HCT116 (cell line): ENCODE results near the gene CSK. TPM values are rescaled to one million over a fixed set of nuclear protein-coding genes. Genes with fewer than 3 reads are reported as not detected.

Source experiments
- ATAC-seq: fragments of 200-7000 bp; cut with Tn5 transposase; 2 replicates; pipeline ENCODE4 v1.9.1; 2020; ENCODE audit warnings: mild to moderate bottlenecking, moderate library complexity
- Bru-seq: library from RNA; stranded (reverse); fragments of 400-500 nt; gene quantifications from one replicate; lab custom pipeline; 2021; lab: Mats Ljungman, UMichigan
- BruChase-seq, 2 experiments: library from RNA; stranded (reverse); fragments of 400-500 nt; gene quantifications; one replicate each; lab custom pipeline; 2021; lab: Mats Ljungman, UMichigan
- BruUV-seq: library from RNA; stranded (reverse); fragments of 400-500 nt; replicated peaks from 2 replicates; lab custom pipeline; 2021; lab: Mats Ljungman, UMichigan
- CTCF ChIA-PET: fragments of 300-600 bp; sonication (Branson Sonifier 250); formaldehyde crosslinking; loops from one replicate; lab custom pipeline; 2021; ENCODE audit warnings: antibody characterized with exemption; lab: Charles Lee
- POLR2A ChIA-PET: fragments of 300-600, 350-600 bp; sonication (Branson Sonifier 250); formaldehyde crosslinking; loops from one replicate; lab custom pipeline; 2021; ENCODE audit warnings: antibody characterized with exemption; lab: Charles Lee
- RAD21 ChIA-PET, 2 experiments: fragments of 300-600 bp; sonication (Branson Sonifier 250); formaldehyde crosslinking; loops; one replicate each; lab custom pipeline; 2023; ENCODE audit warnings: low total read pairs in 2 of 2; ENCODE audit not compliant: uncharacterized antibody in 2 of 2, unreplicated experiment in 2 of 2, low non-redundant PET in 1 of 2; lab: Charles Lee
- DNase-seq: peaks from one replicate; pipeline ENCODE4 v3.0.0-alpha.2; 2010; ENCODE audit warnings: low read depth, low spot score
- H2AFZ ChIP-seq: fragments of 200-600 bp; shearing (Covaris generic), sonication (generic); 2 replicates; pipeline ENCODE4 v1.6.1; 2017; ENCODE audit warnings: low read depth, mixed run types, mixed read lengths, antibody characterized with exemption, low read length; ENCODE audit not compliant: poor library complexity, severe bottlenecking
- H3K27ac ChIP-seq: 2 replicates; pipeline ENCODE4 v1.5.1; 2012; ENCODE audit warnings: low read depth, low read length
- H3K27me3 ChIP-seq: fragments of 200-600 bp; sonication (generic); 2 replicates; pipeline ENCODE4 v1.6.1; 2016; ENCODE audit warnings: mixed run types, low read length, mixed read lengths; ENCODE audit not compliant: insufficient read depth
- H3K36me3 ChIP-seq, 2 experiments: fragments of 200-500 bp in 1 of 2; fragments of 200-600 bp in 1 of 2; sonication (Bioruptor generic) in 1 of 2; sonication (generic) in 1 of 2; 2 replicates each; pipeline versions ENCODE4 v1.5.1 to v1.6.1; 2014 to 2016; ENCODE audit warnings: low read length in 2 of 2, inconsistent platforms in 1 of 2, mixed read lengths in 1 of 2, mixed run types in 1 of 2; ENCODE audit not compliant: insufficient read depth in 2 of 2, control insufficient read depth in 1 of 2
- H3K4me1 ChIP-seq, 2 experiments: fragments of 200-600 bp in 1 of 2; sonication (generic) in 1 of 2; 2 replicates each; pipeline versions ENCODE4 v1.5.1 to v1.6.1; 2012 to 2017; ENCODE audit warnings: low read length in 2 of 2, inconsistent platforms in 1 of 2, mild to moderate bottlenecking in 1 of 2, mixed read lengths in 1 of 2, mixed run types in 1 of 2, moderate library complexity in 1 of 2; ENCODE audit not compliant: insufficient read depth in 2 of 2, control insufficient read depth in 1 of 2
- H3K4me2 ChIP-seq: fragments of 200-600 bp; sonication (generic); 2 replicates; pipeline ENCODE4 v1.6.1; 2017; ENCODE audit warnings: mixed run types, low read length, mixed read lengths
- H3K4me3 ChIP-seq, 2 experiments: fragments of 200-600 bp in 1 of 2; sonication (generic) in 1 of 2; replicated peaks in 1 of 2; 2 replicates each; pipeline ENCODE4 v1.5.1; 2011 to 2016; ENCODE audit warnings: low read length in 2 of 2, control low read depth in 1 of 2, low read depth in 1 of 2, mild to moderate bottlenecking in 1 of 2, mixed read lengths in 1 of 2, mixed run types in 1 of 2
- H3K79me2 ChIP-seq: fragments of 200-600 bp; sonication (generic); 2 replicates; pipeline ENCODE4 v1.6.1; 2017; ENCODE audit warnings: mild to moderate bottlenecking, mixed run types, low read length, moderate library complexity, mixed read lengths; ENCODE audit not compliant: insufficient read depth
- H3K9ac ChIP-seq: fragments of 200-600 bp; sonication (generic); 2 replicates; pipeline ENCODE4 v1.6.1; 2016; ENCODE audit warnings: low read length, mixed read lengths
- H3K9me2 ChIP-seq: fragments of 200-600 bp; sonication (generic), shearing (Covaris generic); 2 replicates; pipeline ENCODE4 v1.6.1; 2017; ENCODE audit warnings: mixed run types, mild to moderate bottlenecking, moderate library complexity; ENCODE audit not compliant: insufficient read depth
- H3K9me3 ChIP-seq, 2 experiments: fragments of 200-500 bp in 1 of 2; fragments of 200-600 bp in 1 of 2; sonication (Bioruptor generic) in 1 of 2; sonication (generic) in 1 of 2; 2 replicates each; pipeline ENCODE4 v1.6.1; 2014 to 2017; ENCODE audit warnings: low read length in 2 of 2, mixed read lengths in 2 of 2, inconsistent platforms in 1 of 2, low read depth in 1 of 2, mild to moderate bottlenecking in 1 of 2, mixed run types in 1 of 2, moderate library complexity in 1 of 2; ENCODE audit not compliant: control insufficient read depth in 1 of 2, insufficient read depth in 1 of 2
- H4K20me1 ChIP-seq: fragments of 200-600 bp; sonication (generic), shearing (Covaris generic); 2 replicates; pipeline ENCODE4 v1.6.1; 2017; ENCODE audit warnings: mixed run types, mild to moderate bottlenecking, moderate library complexity; ENCODE audit not compliant: insufficient read depth
- CBX3 ChIP-seq: IDR thresholded peaks from 2 replicates; pipeline ENCODE4 v1.6.1; 2012; ENCODE audit warnings: low read depth
- CTCF ChIP-seq, 3 experiments: fragments of 200-600 bp in 1 of 3; sonication (generic) in 1 of 3; IDR thresholded peaks in 2 of 3; conservative IDR thresholded peaks in 1 of 3; 2 replicates each; pipeline ENCODE4 v1.5.1; 2012 to 2017; ENCODE audit warnings: low read depth in 2 of 3, low read length in 2 of 3, antibody characterized with exemption in 1 of 3, borderline replicate concordance in 1 of 3, control low read depth in 1 of 3, mild to moderate bottlenecking in 1 of 3, mixed read lengths in 1 of 3, mixed run types in 1 of 3, moderate library complexity in 1 of 3; ENCODE audit not compliant: insufficient read depth in 1 of 3
- POLR2AphosphoS5 ChIP-seq: IDR thresholded peaks from 2 replicates; pipeline ENCODE4 v1.6.1; 2011; ENCODE audit warnings: mild to moderate bottlenecking, low read depth, low read length, moderate library complexity
- RAD21 ChIP-seq: IDR thresholded peaks from 2 replicates; pipeline ENCODE4 v1.6.1; 2012; ENCODE audit warnings: low read depth, mild to moderate bottlenecking
- ZFX ChIP-seq: fragments of 450-650 bp; IDR thresholded peaks from 2 replicates; pipeline ENCODE4 v1.6.1; 2017
- intact Hi-C: fragments of 100-400 bp; cut with micrococcal nuclease; formaldehyde crosslinking; loops from 2 replicates; pipeline ENCODE4 v1.10.0; 2022
- long read RNA-seq: library from polyadenylated mRNA; unstranded; transcript quantifications from one replicate; pipeline ENCODE4 v2.0.0, GENCODE V29; 2021; ENCODE audit not compliant: unreplicated experiment
- polyA plus RNA-seq: library from polyadenylated mRNA; unstranded; fragments of >200 nt; gene quantifications from 2 replicates; pipeline ENCODE4 v1.2.1, GENCODE V29; 2012; ENCODE audit warnings: missing spikeins
- total RNA-seq: library from RNA; stranded (reverse); gene quantifications from one replicate; pipeline ENCODE4 v1.2.1, GENCODE V29; 2021; ENCODE audit not compliant: unreplicated experiment

Gene CSK
- 72.2 TPM for total RNA-seq
- 56.2 and 62.3 TPM in 2 replicates for polyA plus RNA-seq
- percentile 62 among the genes with signal in this experiment for Bru-seq, nascent RNA
- BruChase-seq, experiment 1, labeled RNA remaining after a 6-hour chase, result percentile 81 among the genes with signal in this experiment
- percentile 77 among the genes with signal in this experiment for BruChase-seq, experiment 2, labeled RNA remaining after a 2-hour chase
- long read RNA-seq, transcript CSK-201 (13 exons, 2,767 nt), result major isoform, 41 of 95 reads
- long read RNA-seq, transcript CSK-202 (14 exons, 1,900 nt), result minor isoform, 10 of 95 reads
- long read RNA-seq, partial matches to known transcripts, result 38 of 95 reads
- long read RNA-seq, other reads (novel, unspliced or antisense), result 6 of 95 reads

- peak within 1 kb of the TSS; percentile 84 for H2AFZ ChIP-seq
- BruUV-seq, result no TSS peak
- TF ChIP-seq CTCF (IDR thresholded peaks at IDR 0.05 in 2 of 3, conservative IDR thresholded peaks at IDR 0.05 in 1 of 3; ENCODE audit: borderline replicate concordance in 1 of 3, insufficient read depth in 1 of 3, low read depth in 2 of 3, low read length in 2 of 3) (peak in 2 of 3 experiments; percentile 30 to 53; a peak in 3 of 6 replicates), POLR2AphosphoS5 (peak; percentile 82), CBX3 (no peak), RAD21 (no peak), ZFX (peak; percentile 83; the same call in 1 of the 2 replicates)
- peak within 1 kb of the TSS; percentile 92 for H3K27ac ChIP-seq
- H3K9me3 ChIP-seq, result no peaks in the 10 kb centered on the region
- no peaks in the 10 kb centered on the region for H4K20me1 ChIP-seq
- H3K27me3 ChIP-seq, result no peaks in the 10 kb centered on the region
- peak within 1 kb of the TSS; percentile 92 to 93 for H3K4me3 ChIP-seq
- ChIA-PET POLR2A (interaction anchor here (1.5 kb wide), 1 partner anchor 18 kb away, joined by 3 read pairs; no protein-coding TSS in a partner anchor), CTCF (interaction anchor here (0.8 to 3.0 kb wide), 4 partner anchors 11 to 169 kb away, joined by 3 to 8 read pairs (median 3); no protein-coding TSS in a partner anchor), RAD21 (no interaction called here)
- ATAC-seq (peak; percentile 83), DNase-seq (no peak)
- H3K36me3 ChIP-seq, result peaks cover 0 to 5% of the 10 kb centered on the region in 2 experiments; a peak in 2 of 4 replicates
- peaks cover 14 to 20% of the 10 kb centered on the region in 2 experiments for H3K4me1 ChIP-seq
- intact Hi-C loops, result loop anchor here (10.0 kb wide), 1 partner anchor 423 kb away; the partner anchor contains the start of gene C15orf39
- H3K4me2 ChIP-seq, result peak within 1 kb of the TSS; percentile 97
- peaks cover 40% of the 10 kb centered on the region for H3K79me2 ChIP-seq
- peak within 1 kb of the TSS; percentile 87 for H3K9ac ChIP-seq
- H3K9me2 ChIP-seq, result no peaks in the 10 kb centered on the region
Observed at GRCh38 chr15:74781431-74782258, at the start of gene CSK. Gene CSK (plus strand): TSS chr15:74782080. CDS start chr15:74798298, 16,218 bp downstream.
